PC-3 (cell line): Measurements from ENCODE around the gene GALNT15. TPM values are rescaled to one million over a fixed set of nuclear protein-coding genes. Genes with fewer than 3 reads are reported as not detected.

ENCODE experiments used
- ATAC-seq: fragments of 200-7000 bp; cut with Tn5 transposase; 2 replicates; pipeline ENCODE4 v1.9.1; 2020; ENCODE audit warnings: mild to moderate bottlenecking, moderate library complexity
- BruUV-seq: library from RNA; stranded (reverse); fragments of 400-500 nt; replicated peaks from 2 replicates; lab custom pipeline; 2021; lab: Mats Ljungman, UMichigan
- CTCF ChIA-PET: fragments of 300-600 bp; sonication (Branson Sonifier 250); formaldehyde crosslinking; loops from one replicate; lab custom pipeline; 2022; ENCODE audit warnings: antibody characterized with exemption; lab: Charles Lee
- POLR2A ChIA-PET: fragments of 300-600 bp; sonication (Branson Sonifier 250); formaldehyde crosslinking; loops from one replicate; lab custom pipeline; 2022; ENCODE audit warnings: antibody characterized with exemption; ENCODE audit not compliant: unreplicated experiment; lab: Charles Lee
- DNase-seq: peaks from one replicate; pipeline ENCODE4 v3.0.0-alpha.2; 2015
- H2AFZ ChIP-seq: fragments of 300-600 bp; sonication (generic); 2 replicates; pipeline ENCODE4 v1.6.0; 2016; ENCODE audit warnings: antibody characterized with exemption, low read length
- H3F3A ChIP-seq: fragments of 300-600 bp; sonication (generic); one replicate; pipeline ENCODE4 v1.6.0; 2017; ENCODE audit warnings: antibody characterized with exemption, low read length, control low read depth, mild to moderate bottlenecking; ENCODE audit not compliant: unreplicated experiment
- H3K27ac ChIP-seq: fragments of 300-600 bp; sonication (generic); 2 replicates; pipeline ENCODE4 v1.5.1; 2016; ENCODE audit warnings: mild to moderate bottlenecking, low read length
- H3K27me3 ChIP-seq: fragments of 300-600 bp; sonication (generic); 2 replicates; pipeline ENCODE4 v1.6.1; 2016; ENCODE audit warnings: low read length, mixed read lengths
- H3K36me3 ChIP-seq: fragments of 300-600 bp; sonication (generic); 2 replicates; pipeline ENCODE4 v1.6.1; 2016; ENCODE audit warnings: low read depth, mixed run types, low read length, mixed read lengths
- H3K4me1 ChIP-seq: fragments of 300-600 bp; sonication (generic); 2 replicates; pipeline ENCODE4 v1.5.1; 2016; ENCODE audit warnings: low read length; ENCODE audit not compliant: insufficient read depth
- H3K4me2 ChIP-seq: fragments of 300-600 bp; sonication (generic); 2 replicates; pipeline ENCODE4 v1.6.0; 2016; ENCODE audit warnings: low read length
- H3K4me3 ChIP-seq: fragments of 300-600 bp; sonication (generic); 2 replicates; pipeline ENCODE4 v1.5.1; 2016; ENCODE audit warnings: mild to moderate bottlenecking, low read length, mixed read lengths
- H3K79me2 ChIP-seq: fragments of 300-600 bp; sonication (generic); 2 replicates; pipeline ENCODE4 v1.6.1; 2017; ENCODE audit warnings: low read length, mixed read lengths
- H3K9ac ChIP-seq: fragments of 300-600 bp; sonication (generic); 2 replicates; pipeline ENCODE4 v1.6.0; 2016; ENCODE audit warnings: mild to moderate bottlenecking, low read length
- H3K9me2 ChIP-seq: fragments of 300-600 bp; sonication (generic); replicated peaks from 2 replicates; pipeline ENCODE4 v1.6.1; 2016; ENCODE audit warnings: mixed run types, low read length, mixed read lengths
- H3K9me3 ChIP-seq: fragments of 300-600 bp; sonication (generic); 2 replicates; pipeline ENCODE4 v1.6.1; 2016; ENCODE audit warnings: low read length, mixed read lengths
- H4K20me1 ChIP-seq: fragments of 300-600 bp; sonication (generic); 2 replicates; pipeline ENCODE4 v1.6.1; 2016; ENCODE audit warnings: low read length, mixed read lengths
- EZH2 ChIP-seq: fragments of 300-600 bp; sonication (generic); IDR thresholded peaks from one replicate; pipeline ENCODE4 v1.6.1; 2017; ENCODE audit warnings: antibody characterized with exemption, mild to moderate bottlenecking, low read length; ENCODE audit not compliant: unreplicated experiment
- EZH2phosphoT487 ChIP-seq: fragments of 300-600 bp; sonication (generic); IDR thresholded peaks from 2 replicates; pipeline ENCODE4 v1.6.1; 2018; ENCODE audit warnings: mild to moderate bottlenecking, antibody characterized with exemption, low read length, borderline replicate concordance
- intact Hi-C: fragments of 100-400 bp; cut with micrococcal nuclease; formaldehyde crosslinking; loops from 2 replicates; pipeline ENCODE4 v1.9.0; 2023
- total RNA-seq: library from RNA; depleted of rRNA; stranded (reverse); fragments of >200 nt; gene quantifications from 2 replicates; pipeline ENCODE4 v1.2.3, GENCODE V29; 2014
- TF ChIP-seq, protein P1 (sequence below): fragments of 300-600 bp; sonication (generic); conservative IDR thresholded peaks from 2 replicates; pipeline ENCODE4 v1.5.1; 2017; ENCODE audit warnings: antibody characterized with exemption, low read depth, mild to moderate bottlenecking, low read length

The GALNT15 gene
- total RNA-seq, 1 experiment from 2014 or later = not detected

DNA sequence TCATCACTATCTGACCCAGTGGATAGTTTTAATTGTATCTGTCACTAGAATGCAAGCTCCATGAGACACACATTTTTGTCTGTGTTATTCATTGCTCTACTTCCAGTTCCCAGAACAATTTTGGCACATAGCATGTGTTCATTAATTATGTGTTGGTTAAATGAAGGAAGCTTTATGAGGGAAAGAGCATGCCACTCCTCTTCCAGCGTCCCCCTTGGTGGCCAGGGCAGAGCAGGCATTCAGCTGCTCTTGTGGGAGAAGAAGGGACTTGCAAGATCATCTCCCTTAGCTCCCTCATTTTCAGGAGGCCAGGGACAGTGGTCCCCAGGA, 489 bp upstream of the GALNT15 start:
- ChIA-PET POLR2A (no interaction called here), CTCF (no interaction called here)
- Histone ChIP-seq H2AFZ (no peak overlapping the region), H3K79me2 (no peaks in the 10 kb centered on the region), H3K9me3 (no peaks in the 10 kb centered on the region), H3F3A (no peaks in the 10 kb centered on the region), H3K4me2 (no peak overlapping the region), H3K27me3 (no peaks in the 10 kb centered on the region), H3K9me2 (no peaks in the 10 kb centered on the region), H3K4me1 (peaks cover 4% of the 10 kb centered on the region; the same call in 1 of the 2 replicates), H3K36me3 (no peaks in the 10 kb centered on the region), H3K27ac (no peak overlapping the region), H3K4me3 (no peak overlapping the region), H4K20me1 (no peaks in the 10 kb centered on the region), H3K9ac (no peak overlapping the region)
- no TSS peak for BruUV-seq
- DNase-seq (no peak), ATAC-seq (no peak)
- intact Hi-C loops = no loop called here
- TF ChIP-seq, protein P1, sequence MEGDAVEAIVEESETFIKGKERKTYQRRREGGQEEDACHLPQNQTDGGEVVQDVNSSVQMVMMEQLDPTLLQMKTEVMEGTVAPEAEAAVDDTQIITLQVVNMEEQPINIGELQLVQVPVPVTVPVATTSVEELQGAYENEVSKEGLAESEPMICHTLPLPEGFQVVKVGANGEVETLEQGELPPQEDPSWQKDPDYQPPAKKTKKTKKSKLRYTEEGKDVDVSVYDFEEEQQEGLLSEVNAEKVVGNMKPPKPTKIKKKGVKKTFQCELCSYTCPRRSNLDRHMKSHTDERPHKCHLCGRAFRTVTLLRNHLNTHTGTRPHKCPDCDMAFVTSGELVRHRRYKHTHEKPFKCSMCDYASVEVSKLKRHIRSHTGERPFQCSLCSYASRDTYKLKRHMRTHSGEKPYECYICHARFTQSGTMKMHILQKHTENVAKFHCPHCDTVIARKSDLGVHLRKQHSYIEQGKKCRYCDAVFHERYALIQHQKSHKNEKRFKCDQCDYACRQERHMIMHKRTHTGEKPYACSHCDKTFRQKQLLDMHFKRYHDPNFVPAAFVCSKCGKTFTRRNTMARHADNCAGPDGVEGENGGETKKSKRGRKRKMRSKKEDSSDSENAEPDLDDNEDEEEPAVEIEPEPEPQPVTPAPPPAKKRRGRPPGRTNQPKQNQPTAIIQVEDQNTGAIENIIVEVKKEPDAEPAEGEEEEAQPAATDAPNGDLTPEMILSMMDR = no peak
- no peak for TF ChIP-seq EZH2phosphoT487
- TF ChIP-seq EZH2 = no peak

DNA sequence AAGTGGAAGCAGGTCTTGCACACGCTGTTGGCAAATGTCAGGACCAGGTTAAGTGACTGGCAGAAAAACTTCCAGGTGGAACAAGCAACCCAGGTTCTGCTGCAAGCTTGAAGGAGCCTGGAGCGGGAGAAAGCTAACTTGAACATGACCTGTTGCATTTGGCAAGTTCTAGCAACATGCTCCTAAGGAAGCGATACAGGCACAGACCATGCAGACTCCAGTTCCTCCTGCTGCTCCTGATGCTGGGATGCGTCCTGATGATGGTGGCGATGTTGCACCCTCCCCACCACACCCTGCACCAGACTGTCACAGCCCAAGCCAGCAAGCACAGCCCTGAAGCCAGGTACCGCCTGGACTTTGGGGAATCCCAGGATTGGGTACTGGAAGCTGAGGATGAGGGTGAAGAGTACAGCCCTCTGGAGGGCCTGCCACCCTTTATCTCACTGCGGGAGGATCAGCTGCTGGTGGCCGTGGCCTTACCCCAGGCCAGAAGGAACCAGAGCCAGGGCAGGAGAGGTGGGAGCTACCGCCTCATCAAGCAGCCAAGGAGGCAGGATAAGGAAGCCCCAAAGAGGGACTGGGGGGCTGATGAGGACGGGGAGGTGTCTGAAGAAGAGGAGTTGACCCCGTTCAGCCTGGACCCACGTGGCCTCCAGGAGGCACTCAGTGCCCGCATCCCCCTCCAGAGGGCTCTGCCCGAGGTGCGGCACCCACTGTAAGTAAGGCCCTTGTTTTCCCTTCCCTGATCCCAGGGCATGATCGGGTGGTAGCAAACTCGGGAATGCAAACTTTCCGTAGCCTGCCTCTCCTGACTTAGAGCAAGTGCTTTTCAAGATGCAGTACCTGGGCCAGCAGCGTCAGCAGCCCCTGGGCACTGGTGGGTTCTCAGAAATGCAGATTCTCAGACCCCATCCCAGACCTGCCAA, 759 bp downstream of the GALNT15 start:
- no peaks in the 10 kb centered on the region for H3K27me3 ChIP-seq
- no peaks in the 10 kb centered on the region for H3K9me2 ChIP-seq
- H3K36me3 ChIP-seq = no peaks in the 10 kb centered on the region
- ChIA-PET POLR2A (no interaction called here), CTCF (no interaction called here)
- no peak for ATAC-seq
- H3K79me2 ChIP-seq = no peaks in the 10 kb centered on the region
- H3K9me3 ChIP-seq = no peaks in the 10 kb centered on the region
- no peak overlapping the region for H3K27ac ChIP-seq
- no peak overlapping the region for H3K4me2 ChIP-seq
- peaks cover 8% of the 10 kb centered on the region; the same call in 1 of the 2 replicates for H3K4me1 ChIP-seq
- DNase-seq = no peak
- H3K9ac ChIP-seq = no peak overlapping the region
- H3F3A ChIP-seq = no peaks in the 10 kb centered on the region
- intact Hi-C loops = loop anchor here (5.0 kb wide), 2 partner anchors 33 to 113 kb away; no protein-coding TSS in a partner anchor
- H3K4me3 ChIP-seq = no peak overlapping the region
- H4K20me1 ChIP-seq = no peaks in the 10 kb centered on the region
- no TSS peak for BruUV-seq
- TF ChIP-seq, protein P1 = no peak
- H2AFZ ChIP-seq = no peak overlapping the region

DNA sequence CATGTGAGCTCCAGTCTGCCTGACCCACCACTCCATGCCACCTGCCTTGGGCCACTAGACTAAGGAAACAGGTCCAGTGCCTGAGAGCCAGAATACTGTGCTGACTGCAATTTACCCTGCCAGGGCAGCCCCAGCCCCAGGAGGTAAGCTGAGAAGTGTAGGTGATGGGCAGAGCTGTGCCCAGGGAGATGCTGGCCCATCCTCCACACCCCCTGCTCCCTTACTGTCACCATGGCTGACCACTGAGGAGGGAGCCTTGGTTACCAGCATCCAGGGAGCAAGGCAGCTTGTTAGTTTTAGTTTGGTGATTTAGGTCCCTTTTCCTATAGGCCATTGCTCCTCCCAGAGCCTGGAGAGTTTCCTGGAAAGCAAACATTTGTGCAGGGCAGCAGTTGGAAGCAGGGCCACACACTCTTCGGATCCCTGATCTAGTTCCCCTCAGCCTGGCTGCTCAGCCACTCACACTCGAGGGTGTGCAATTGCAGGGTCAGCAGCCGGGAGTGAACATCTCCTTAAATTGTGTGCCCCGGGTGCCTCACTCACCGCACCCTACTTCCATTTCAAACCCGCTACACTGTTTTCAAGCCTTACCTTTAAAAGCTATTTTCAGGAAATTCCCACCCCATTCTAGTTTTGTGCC, 2.0 kb downstream of the GALNT15 start:
- ChIA-PET CTCF (no interaction called here), POLR2A (no interaction called here)
- no peak overlapping the region for H3K4me3 ChIP-seq
- no peak overlapping the region for H2AFZ ChIP-seq
- TF ChIP-seq, protein P1 = no peak
- TF ChIP-seq EZH2phosphoT487 (no peak), EZH2 (no peak)
- peaks cover 12% of the 10 kb centered on the region; the same call in 1 of the 2 replicates for H3K4me1 ChIP-seq
- no peaks in the 10 kb centered on the region for H3K9me2 ChIP-seq
- DNase-seq = no peak
- H3K27me3 ChIP-seq = no peaks in the 10 kb centered on the region
- no peaks in the 10 kb centered on the region for H3K9me3 ChIP-seq
- no peak overlapping the region for H3K27ac ChIP-seq
- no peaks in the 10 kb centered on the region for H4K20me1 ChIP-seq
- no peak for ATAC-seq
- no peak overlapping the region for H3K9ac ChIP-seq
- intact Hi-C loops = loop anchor here (5.0 kb wide), 2 partner anchors 34 to 114 kb away; no protein-coding TSS in a partner anchor
- H3K4me2 ChIP-seq = no peak overlapping the region
- no TSS peak for BruUV-seq
- no peaks in the 10 kb centered on the region for H3K79me2 ChIP-seq
- H3F3A ChIP-seq = no peaks in the 10 kb centered on the region
- no peaks in the 10 kb centered on the region for H3K36me3 ChIP-seq
